GM21381 (cell line): ENCODE results near the gene FHIP1B.

Source experiments
- ATAC-seq: cut with Tn5 transposase; IDR thresholded peaks from one replicate; pipeline ENCODE4 v1.9.1; 2021; ENCODE audit warnings: mild to moderate bottlenecking, moderate library complexity; ENCODE audit not compliant: unreplicated experiment

The FHIP1B gene

DNA sequence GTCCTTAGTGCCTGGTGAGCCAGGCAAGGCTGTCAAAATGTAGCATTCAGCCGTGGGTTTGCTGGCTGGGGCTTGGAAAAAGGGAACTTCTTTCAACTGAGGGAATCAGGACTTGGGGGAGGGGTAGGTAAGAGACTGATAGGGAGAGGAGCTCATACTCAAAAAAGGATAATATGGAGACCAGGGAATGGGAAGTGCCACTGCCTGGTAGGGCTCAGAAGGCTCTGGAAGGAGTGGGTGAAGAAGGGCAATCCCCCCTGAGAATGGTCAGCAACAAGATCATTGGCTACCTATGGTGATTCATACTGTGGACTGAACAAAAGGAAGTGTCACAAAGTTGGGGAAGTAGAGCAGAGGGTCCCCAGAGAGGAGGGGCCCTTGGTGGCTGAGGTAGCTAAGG, 6.3 kb upstream of the FHIP1B start:
- ATAC-seq: no peak

DNA sequence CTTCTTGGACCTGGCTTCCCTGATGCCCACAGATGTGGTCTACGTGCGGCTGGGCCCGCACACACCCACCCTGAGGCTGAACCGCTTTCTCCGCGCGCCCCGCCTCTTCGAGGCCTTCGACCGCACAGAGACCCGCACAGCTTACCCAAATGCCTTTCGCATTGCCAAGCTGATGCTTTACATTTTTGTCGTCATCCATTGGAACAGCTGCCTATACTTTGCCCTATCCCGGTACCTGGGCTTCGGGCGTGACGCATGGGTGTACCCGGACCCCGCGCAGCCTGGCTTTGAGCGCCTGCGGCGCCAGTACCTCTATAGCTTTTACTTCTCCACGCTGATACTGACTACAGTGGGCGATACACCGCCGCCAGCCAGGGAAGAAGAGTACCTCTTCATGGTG, 5.7 kb upstream of the FHIP1B start:
- ATAC-seq: no peak

DNA sequence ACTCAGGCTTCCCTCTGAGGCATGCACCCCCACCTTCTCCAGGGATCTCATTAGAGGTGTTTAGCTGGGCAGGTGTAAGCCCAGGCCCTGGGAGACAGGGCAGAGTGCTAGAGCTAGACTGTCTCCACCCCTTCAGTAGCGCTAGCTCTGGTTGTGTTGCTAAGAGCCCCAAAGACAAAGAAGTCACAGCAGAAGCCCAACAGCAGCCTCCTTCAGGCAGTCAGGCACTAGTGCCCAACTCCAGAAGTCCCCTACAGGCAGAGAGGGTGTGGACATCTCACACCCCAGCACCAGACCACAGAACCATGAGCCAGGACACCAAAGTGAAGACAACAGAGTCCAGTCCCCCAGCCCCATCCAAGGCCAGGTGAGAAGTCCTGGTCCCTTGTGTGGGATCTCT, 4.5 kb upstream of the FHIP1B start, which contains the start of gene CNGA4:
CNGA4 (plus strand) TSS at position 188 of the 400 bp plus-strand sequence; CDS start at position 306, 118 bp downstream.
- no peak for ATAC-seq

DNA sequence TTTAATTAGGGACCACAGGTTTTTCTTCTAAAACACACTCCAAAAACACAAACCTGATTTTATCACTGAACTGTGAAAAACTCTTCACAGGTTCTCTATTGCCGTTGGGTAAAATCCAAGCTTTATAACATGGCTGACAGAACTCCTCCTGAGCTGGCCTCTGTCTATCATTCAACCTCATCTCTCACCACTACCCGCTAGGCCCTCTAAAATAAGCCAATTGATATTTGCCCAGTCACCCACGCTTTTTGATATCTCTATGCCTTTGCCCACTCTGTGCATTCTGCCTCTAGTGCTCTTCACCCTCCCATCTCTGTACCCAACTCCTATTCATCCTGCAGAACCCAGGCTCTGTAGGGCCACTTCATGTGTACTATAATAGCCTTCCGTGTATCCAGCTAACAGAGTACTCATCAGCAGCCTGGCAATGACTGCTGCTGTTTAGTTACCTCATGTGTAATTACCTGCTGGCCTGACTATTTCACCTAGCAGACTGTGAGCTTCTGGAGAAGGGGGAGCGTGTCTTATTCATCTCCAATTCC, 3.4 kb upstream of the FHIP1B start:
- no peak for ATAC-seq

DNA sequence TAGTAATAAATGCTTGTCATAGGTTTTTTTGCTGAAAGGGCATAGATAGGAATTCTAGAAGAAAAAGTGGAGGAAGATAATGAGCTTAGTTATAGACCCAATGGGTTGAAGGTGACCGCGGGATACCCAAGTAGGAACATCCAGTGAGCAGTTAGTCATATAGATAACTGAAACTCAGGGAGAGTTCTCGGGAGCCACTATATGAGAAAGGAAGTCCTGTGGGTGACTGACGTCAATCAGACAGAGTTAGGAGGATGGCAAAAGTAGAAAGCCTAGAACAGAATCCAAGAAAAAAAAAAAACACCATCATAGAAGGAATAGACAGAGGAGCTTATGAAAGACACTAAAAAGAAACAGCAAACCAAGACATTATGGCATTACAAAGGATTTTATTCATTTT, 2.8 kb upstream of the FHIP1B start:
- ATAC-seq: no peak

DNA sequence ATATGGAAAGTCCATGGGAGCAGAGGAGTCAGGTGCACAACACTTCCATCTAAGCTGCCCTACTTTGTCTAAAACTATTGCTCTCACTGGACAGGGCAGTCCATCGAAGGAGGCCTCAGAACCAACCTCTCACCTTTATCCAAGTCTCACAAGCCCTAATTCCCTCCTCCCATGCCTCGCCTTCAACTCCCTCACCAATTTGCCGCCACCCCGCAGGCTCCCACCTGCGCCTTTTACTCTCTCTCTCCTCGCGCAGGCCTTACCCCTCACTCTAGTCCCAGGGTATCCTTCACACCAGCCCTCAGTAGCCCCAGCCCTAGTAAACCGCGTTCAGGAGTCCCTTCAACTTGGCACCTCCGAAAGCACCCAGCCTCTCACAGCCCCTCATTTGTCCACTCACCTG, 451 bp downstream of the FHIP1B start:
- ATAC-seq: no peak

DNA sequence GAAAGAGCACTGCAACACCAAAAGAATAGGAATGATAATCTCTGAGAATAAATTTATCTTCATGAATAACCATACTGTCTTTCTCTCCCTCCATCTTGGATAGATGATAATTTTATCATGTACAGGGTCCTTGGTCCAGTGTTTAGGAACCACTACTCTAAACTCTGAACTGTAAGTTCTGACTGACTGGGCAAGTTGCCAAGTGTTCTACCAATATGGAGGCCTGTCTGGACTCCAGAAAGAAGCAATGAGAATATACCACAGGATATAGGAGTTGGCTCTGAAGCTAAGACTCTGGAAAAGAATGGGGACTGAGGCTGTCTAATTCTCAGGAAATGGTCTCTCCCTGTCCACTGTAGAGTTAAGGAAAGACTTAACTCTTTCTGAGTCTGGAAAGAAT, 1.5 kb downstream of the FHIP1B start:
- ATAC-seq: no peak

DNA sequence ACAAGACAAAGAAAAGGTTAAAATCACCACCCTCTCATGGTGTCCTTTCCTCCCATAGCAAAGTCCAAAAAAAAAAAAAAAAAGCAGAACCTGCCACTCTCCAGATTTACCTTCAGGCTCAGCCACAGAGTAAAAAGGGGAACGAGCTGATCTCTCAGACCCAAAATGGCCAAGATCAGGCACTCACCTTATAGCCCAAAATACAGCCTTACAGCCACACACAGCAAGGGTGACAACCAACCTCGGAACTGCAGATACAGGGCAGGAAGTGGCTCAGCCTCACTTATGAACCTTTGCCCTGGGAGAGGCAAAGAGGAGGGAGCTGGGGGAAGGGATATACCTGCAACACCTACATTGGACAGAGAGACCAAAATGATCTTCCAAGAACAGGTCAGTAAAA, 4.5 kb downstream of the FHIP1B start:
- ATAC-seq: no peak

DNA sequence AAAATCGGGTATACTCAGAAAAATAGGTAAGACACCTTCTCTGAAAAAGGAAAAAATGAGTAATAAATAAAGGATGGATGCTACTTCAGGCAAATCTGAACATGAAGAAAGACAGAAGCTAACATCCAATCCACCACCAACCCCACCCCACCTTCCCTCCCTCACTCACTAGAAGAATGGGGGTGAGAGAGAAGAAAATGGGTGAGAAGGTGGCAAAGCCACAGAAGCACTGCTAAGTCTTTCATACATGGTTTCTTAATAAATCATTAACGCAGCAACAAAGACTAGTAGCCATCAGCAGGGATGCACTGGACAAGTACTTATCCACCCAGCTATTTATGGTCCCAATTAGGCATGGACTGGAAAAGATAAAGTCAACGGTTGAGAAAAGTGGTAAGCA, 5.9 kb downstream of the FHIP1B start:
- ATAC-seq: peak; percentile 56

DNA sequence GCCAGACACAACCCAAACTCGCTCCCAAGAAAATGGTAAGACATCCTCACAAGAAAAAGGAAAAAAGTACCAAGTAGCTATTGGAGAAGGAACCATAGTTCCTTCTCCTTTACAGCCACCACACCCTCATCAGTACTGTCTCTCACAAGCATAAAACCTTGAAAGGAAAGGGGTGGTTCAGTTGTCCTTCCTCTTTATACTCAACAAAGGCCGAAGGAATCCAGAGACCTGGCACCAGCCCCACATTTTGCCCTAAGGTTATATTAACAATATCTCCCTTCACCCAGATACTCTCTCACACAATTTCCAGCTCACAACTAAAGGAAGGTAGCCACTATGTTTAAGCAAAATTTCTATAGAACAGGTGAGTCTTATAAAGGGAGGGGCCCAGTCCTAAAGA, 8.5 kb downstream of the FHIP1B start:
- no peak for ATAC-seq

DNA sequence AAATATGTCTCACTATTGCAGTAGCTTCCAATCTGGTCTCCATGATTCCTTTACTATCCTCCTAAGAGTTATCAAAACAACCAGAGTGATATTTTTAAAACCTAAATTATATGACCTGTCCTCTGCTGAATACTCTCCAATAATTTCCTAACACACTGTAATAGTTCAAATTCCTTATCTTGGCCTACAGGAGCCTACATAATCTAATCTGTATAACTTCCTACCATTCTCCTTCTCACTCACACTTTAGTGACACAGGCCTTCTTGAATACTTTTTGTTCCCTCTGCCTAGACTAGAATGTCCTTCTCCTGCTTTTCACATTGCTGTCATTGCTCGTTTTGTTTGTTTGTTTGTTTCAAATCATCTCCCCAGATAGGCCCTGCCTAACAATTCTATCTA, 9.4 kb downstream of the FHIP1B start:
- ATAC-seq: no peak

DNA sequence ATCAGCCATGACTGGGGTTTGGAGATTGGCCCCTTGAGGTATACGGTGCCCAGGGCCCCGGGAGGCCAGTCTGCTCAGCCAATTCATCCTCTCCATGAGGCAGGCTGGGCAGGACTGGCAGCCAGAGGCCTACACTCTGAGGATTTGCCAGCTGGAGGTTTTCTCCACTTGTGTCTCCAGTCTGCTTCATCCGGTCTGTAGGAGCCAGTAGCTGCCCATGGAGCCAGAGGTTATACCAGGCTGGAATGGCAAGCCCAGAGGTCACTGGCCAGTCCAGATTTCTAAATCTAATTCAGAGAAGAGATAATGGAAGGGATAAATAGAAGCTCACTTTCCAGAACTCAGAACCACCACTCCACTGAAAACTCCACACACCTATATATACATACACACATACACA, 10.0 kb downstream of the FHIP1B start:
- ATAC-seq: no peak

DNA sequence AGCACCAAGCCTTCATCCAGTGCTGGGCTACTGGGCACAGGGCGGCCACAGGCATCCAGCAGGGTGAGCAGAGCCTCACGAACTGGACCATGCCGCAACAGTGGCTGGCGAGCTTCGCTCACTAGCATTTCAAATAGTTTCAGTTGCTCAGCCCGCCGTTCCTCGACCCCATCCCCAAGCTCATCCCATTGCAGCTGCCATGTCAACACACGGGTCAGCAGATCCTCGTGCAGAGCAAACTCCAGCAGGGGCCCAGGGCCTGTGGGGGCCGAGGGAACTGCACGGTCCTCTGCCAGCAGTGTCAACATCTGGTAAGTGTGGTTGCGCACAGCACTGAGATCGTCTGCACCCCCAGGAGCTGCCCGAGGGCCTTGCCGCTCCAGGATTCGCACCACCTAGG, 10.6 kb downstream of the FHIP1B start:
- no peak for ATAC-seq

DNA sequence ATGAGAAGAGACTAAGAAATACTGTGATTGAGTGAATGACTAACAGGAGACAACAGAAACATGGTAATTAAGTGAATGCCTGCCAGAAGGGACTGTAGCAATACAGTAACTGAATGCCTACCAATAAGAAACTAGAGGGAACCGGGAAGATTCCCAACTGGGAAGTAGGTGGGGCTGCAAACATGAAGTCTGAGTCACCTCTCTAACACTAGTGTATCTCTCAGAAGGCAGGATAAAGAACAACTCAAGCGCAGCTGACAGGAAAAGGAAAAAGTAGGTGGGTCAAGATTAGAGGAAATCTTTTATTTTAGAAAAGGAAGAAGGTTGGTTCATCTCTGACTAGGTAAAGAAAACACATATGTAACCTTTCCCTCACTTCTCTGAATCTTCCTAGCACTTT, 15.1 kb downstream of the FHIP1B start:
- ATAC-seq: no peak

DNA sequence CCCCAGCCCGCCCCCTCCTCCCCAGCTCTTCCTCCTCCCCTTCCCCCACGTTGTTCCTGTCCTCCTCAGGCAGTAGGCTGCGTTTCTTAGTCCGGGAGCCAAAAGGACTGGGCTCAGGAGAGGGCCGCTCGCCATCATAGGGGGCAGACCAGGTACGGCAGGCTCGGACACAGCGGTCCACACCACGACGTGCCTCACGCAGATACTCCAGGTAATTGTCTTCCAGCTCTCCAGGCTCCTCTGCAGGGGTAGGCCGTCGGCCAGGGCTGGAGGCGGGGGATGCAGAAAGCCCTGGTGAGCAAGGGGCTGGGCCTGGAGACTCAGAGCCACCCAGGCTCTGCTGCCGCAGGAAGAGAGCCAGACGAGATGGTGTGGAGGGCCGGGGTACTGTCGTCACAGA, 16.7 kb downstream of the FHIP1B start:
- ATAC-seq: no peak

DNA sequence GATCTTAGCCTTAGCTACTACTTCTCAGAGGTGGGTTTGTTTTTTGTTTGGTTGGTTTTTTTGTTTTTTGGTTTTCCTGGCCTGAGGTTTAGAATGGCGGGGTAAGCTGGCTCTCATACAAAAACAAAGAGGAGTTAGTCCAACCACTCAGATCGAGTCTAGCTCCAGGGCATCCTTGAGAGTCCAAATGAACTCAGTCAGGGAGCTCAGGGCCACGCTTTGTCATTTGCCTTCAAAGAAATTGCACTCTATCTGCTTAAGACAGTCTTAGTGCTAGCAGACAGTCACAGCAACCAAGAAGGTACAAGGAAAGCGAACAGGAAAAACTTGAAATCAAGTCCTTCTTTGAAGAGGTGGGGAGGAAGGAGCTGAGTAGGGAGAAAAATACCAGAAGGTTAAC, 17.9 kb downstream of the FHIP1B start:
- ATAC-seq: no peak

DNA sequence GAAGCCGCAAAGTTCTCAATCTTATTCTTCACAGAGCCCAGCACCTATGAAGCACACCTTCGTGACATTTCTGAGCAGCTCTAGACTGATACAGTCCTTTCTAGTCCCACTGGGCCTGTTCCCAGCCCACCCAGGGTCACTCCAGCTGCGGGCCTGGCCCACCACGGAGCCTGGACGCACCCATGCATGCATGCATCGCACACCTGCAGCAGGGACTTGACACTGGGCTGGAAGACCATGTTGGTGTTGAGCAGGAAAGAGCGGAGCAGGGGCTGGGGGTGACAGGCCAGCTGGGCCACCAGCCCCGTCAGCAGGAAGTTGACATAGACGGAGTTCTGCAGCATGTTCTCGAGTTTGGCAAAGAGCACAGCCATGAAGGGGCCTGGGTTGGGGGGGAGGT, 19.9 kb downstream of the FHIP1B start:
- ATAC-seq: no peak

DNA sequence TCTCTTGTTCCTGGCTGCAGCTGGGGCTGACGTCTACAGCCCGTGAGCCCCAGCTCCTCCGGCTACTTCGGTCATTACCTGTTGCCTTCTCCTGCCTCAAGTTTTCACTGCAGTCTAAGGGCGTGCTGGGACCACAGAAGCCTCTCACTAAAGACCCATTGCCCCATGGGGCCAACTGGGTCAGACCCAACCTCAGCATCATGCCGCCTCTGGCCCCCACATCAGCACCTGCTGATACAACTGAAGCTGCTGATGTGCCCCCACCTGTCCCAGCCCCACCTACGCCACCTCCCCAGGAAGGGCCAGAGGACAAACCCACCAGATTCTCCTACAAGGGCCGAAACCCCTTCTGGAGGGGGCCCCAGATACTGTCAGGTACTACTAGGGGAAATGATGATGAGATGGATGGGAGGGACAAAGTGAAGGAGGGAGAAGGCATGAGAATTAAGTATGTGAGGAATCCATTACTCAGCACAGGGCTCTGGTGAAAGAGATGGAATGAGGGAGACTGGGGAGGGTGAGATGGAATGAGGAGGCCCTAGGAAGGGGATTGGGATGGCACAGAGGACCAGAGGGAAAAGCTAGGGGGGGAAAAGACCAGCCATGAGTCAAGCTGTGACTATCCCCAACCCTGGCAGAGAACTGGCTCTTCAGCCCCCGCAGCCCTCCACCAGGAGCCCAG, 24.0 kb downstream of the FHIP1B start:
- ATAC-seq: no peak

DNA sequence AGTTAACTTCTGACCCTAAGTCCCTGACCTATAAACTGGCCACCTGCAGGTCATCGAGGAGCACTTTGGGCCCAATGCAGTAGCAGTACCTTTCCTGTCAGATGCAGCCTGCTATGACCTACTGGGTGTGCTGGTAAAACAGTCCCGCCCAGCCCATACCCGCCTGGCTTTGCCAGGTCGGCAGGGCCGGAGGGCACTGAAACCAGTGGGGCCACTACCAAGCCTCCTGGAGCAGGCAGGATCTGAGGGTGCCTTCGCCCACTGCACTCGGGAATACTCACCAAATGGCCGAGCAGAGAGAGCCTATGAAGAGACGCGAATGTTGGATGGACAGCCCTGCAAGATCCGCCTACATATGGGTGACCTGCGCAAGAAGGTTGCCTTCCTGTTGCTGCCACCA, 24.6 kb downstream of the FHIP1B start:
- no peak for ATAC-seq

DNA sequence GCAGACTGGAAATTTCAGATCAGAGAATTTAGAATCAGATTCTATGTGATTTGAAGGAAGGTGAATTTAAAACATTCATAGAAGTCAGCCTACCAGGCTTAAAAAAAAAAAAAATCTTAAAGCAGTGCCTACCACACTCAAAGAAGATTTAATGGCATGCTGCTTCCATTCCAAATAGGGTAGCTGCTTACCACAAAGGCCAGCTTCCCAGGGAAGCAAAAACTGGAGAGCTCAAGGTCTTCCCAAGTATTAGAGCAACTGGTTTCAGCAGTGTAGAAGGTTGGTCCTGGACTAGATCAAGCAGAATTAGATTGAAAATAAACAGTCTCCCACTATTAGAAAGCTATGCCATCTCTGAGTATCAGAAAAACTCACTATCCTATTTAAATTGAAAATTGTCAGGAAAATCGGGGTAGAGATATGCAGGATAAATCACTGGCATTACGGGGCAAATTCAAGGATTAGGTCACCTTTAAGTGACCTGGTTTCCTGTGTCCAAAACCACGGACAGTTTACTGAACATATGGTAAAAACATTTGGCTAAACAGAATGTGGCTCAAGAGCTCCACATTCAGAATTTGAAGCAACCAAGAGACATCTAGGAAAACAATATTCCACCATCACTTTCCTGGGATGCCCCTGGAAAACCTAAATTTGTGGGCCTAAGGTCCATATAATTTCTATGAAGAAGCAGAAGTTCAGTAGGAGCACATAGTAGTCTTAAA, 27.8 kb downstream of the FHIP1B start:
- ATAC-seq: no peak

DNA sequence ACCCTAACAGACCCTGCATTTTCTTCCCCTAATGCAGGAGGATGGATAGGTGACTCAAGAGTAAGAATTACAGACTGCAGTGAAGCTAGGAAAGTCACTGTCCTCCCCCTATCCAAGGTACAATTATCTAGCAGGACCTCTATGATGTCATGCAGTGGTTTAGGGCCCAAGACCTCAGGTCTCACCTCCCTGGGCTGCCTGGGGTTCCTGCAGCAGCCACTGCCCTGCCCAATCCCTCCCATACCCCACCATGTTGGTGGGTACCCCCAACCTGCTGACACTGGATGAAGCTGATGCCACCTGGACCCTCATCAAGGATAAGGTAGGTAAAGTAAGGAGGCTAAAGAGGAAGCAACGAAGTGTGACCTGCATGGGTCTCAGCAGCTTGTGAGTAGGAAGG, 29.1 kb downstream of the FHIP1B start, which contains the start of gene C11orf42:
C11orf42 (plus strand) TSS at position 192 of the 400 bp plus-strand sequence; CDS start at position 251, 59 bp downstream.
- no peak for ATAC-seq

DNA sequence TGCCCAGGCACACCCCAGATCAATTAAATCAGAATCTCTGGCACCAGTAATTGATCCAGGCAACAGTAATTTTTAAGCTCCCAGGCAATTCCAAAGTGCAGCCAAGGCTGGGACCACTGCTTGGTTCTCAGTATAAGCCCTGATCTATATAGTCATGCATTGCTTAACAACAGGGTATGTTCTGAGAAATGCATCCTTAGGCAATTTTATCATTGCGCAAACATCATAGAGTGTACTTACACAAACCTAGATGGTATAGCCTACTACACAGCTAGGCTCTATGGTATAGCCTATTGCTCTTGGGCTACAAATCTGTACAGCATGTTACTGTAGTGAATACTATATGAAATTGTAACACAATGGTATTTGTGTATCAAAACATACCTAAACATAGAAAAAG, 29.7 kb downstream of the FHIP1B start:
- no peak for ATAC-seq
